Parietal lobe (tissue), 2 donors: Measurements from ENCODE around the gene RPL37. TPM values are rescaled to one million over a fixed set of nuclear protein-coding genes. Genes with fewer than 3 reads are reported as not detected.
A peak's percentile ranks its signal among the peaks of the same experiment; 100 is the strongest.

Experiments used
- small RNA-seq: library from RNA; depleted of rRNA; stranded (forward); fragments of <200 nt; gene quantifications from one replicate; pipeline ENCODE3, GENCODE V24; 2014; ENCODE audit warnings: low replicate concordance
- total RNA-seq: library from RNA; depleted of rRNA; stranded (reverse); fragments of >200 nt; gene quantifications from one replicate; pipeline ENCODE4 v1.2.3, GENCODE V29; 2014

The RPL37 gene
- 547 TPM for total RNA-seq

GRCh38 chr5:40834849-40835787, at the start of gene RPL37:
TSS of gene RPL37 (minus strand) at chr5:40835222. CDS start at chr5:40835185, 37 bp downstream.

GRCh38 chr5:40841068-40841805, 6.2 kb upstream of the RPL37 start, which contains the start of gene CARD6:
TSS of gene CARD6 (plus strand) at chr5:40841367. CDS start at chr5:40841383, 16 bp downstream.

GRCh38 chr5:40798012-40798800, 36.8 kb downstream of the RPL37 start, which contains the start of gene PRKAA1:
TSS of gene PRKAA1 (minus strand) at chr5:40798374. CDS start at chr5:40798189, 185 bp downstream.

Small RNA genes lying within 50 kb of the gene (small RNA-seq; reads per million reads assigned to genes)
- gene RF00191 (not detected), gene SNORD72 (6.5 reads per million, percentile 88 among the genes with 10 or more reads in this experiment)

Other genes starting within 250 kb of the RPL37 start
- 1.6 TPM for gene PTGER4, start 155.3 kb downstream of the RPL37 start, total RNA-seq
- gene TTC33, start 79.3 kb downstream of the RPL37 start, total RNA-seq, result 57.9 TPM
- 78.3 TPM for gene PRKAA1, start 36.8 kb downstream of the RPL37 start, total RNA-seq
- 0.63 TPM for gene CARD6, start 6.1 kb upstream of the RPL37 start, total RNA-seq
- 0.94 TPM for gene C7, start 74.3 kb upstream of the RPL37 start, total RNA-seq
- gene MROH2B, start 236.1 kb upstream of the RPL37 start, total RNA-seq, result not detected